GM18498 (cell line): Measurements from ENCODE around the gene GFPT2.

Experiments
- ATAC-seq: cut with Tn5 transposase; IDR thresholded peaks from one replicate; pipeline ENCODE4 v1.9.1; 2021; ENCODE audit warnings: mild to moderate bottlenecking, moderate library complexity; ENCODE audit not compliant: unreplicated experiment

The GFPT2 gene

DNA sequence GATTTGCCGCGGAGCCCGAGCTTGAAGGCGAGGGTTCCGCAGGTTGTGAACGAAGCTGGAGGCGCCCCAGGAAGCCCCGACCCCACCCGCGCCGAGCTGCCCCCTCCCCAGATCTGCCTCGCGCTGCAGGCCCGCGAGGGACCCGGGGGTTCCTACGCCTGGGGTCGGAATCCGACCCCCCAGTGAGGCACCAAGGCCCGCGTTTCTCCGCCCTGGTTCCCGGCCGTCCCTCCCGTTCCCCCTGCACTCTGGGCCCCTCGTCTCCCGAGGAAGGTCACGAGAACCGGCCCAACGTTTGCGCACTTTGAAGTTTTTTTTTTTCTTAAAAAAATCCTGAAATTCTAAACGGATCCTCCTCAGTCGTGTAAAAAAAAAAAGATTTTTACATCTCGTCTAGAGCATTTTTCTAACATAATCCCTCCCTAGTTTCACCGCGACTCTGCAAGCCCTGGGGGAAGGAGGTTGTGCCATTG is 880 bp upstream of the GFPT2 start:
- no peak for ATAC-seq

- ATAC-seq = no peak
Observed at GRCh38 chr5:180352116-180353047, 754 bp downstream of the GFPT2 start.

GRCh38 chr5:180350711-180351465 is 2.2 kb downstream of the GFPT2 start:
- no peak for ATAC-seq

DNA sequence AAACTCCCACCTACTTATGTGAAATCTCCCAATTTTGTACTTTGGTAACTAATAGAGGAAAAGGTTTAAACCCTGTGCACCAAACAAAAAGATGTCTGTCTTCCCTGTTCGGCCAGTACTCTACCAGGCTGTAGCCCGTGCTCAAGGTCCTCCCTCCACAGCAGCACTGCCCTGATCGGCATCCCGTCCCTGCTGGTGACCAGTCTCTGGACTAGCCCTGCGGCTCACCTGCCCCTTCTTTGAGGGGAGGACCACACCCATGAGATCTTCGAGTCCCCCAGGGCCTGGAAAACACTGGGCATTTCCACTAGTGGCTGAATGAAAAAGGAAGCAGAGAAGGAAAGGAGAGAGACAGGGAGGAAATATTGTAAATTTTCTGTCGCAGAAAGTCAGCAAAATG is 2.8 kb downstream of the GFPT2 start:
- no peak for ATAC-seq

DNA sequence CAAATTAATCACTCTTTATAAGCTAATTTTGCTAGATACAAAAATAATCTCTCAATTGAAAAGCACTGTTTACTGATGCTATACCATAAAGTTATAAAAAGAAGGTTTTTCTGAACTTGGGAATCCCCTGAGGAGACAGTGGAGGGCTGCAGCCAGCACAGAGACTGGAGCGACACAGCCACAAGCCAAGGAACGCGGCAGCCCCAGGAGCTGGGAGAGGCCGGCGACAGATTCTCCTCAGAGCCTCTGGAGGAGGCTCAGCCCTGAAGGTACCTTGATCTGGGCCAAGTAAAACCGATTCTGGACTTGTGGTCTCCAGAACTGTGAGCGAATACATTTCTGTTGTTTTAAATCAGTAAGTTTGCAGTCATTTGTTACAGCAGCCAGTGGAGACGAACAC is 3.7 kb downstream of the GFPT2 start:
- no peak for ATAC-seq

DNA sequence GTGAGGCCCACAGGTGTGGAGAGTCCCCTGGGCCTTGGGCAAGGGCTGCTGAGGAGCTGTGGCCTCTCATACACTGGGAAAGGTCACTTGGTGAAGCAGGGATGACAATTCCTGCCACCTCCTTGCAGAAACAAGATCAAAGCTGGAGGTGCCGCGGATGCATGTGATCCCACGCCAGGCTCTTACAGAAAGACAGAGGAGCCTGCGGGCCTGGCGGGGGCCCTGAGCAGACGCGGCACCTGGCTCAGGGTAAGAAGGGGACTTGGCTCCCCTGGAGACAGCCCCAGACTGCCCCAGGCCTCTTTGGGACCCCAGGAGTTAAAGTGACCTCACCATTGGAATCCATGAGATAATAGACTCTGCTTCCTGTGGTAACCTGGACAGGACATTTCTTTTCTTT is 4.8 kb downstream of the GFPT2 start:
- no peak for ATAC-seq

DNA sequence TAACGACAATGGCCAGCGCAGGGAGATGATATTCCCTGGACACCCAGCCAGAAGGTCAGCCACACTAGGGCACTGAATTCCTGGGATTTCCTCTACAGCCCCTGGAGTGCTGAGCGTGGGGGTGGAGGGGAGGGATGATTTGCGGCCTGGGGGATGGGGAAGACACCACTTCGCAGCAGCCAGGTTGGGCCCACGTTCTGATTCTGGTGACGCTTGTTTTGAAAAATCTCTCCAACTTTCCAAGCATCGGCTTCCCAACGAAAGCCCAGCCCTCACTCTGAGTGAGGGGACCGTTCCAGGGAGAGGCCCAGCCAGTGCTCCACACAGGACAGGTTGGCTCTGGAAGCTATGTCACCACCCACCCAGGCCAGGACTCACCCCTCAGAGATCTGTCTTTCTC is 5.4 kb downstream of the GFPT2 start:
- no peak for ATAC-seq

- no peak for ATAC-seq
Observed at GRCh38 chr5:180346358-180346757, 6.8 kb downstream of the GFPT2 start.

- no peak for ATAC-seq
Observed at GRCh38 chr5:180345781-180346180, 7.4 kb downstream of the GFPT2 start.

GRCh38 chr5:180345186-180345585 is 8.0 kb downstream of the GFPT2 start:
- no peak for ATAC-seq

DNA sequence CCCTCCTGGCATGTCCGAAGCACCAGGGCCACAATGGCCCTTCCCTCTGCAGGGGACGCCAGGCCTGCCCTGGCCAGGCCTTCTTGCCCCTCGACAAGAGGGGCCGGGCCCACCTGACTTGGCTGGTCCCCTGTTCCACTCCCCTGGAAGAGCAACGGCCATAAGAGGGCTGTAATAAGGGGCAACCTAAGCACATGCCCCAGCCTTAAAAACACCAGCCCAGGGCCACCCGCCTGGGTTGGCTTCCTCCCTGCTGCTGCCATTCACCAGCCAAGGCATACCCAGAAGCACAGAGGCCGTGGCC is 8.5 kb downstream of the GFPT2 start:
- no peak for ATAC-seq

DNA sequence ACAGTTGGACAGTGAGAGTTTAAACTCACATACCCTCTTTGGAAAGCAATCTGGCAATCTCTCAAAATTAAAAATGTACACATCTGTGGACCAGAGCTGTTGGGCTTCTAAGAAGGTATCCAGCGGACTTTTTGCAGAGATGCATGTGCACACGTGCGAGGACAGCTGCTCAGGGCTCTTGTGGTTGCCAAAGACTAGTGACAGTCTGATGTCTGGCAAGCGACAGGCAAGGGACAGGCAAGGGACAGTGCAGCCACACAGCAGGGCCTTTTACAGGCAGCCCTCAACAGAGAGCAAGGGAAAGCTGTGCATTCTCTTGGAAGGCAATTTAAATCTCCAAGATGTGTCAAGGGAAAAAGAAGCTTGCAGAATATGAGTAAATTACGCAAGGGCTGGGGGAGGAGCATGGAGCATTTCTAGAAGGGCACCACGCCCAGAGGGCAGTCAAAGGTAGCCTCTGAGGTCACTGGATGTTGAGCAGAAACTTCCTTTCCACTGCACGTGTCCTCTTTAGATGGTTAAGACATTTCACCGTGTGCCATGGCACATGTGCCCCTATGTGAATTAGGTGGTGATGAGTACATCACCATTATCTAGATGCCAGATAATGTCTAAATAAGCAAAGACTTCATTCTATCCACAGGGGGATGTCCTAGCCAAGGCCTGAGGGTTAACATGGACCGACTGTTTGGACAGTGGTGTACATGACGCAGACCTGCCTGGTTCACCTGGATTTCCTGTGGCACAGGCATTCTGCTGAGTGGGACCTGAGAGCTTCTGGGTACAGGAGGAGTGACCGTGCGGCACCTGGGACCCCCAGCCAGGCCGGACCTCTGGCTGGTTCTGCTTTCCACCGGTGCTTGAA is 9.1 kb downstream of the GFPT2 start:
- no peak for ATAC-seq

GRCh38 chr5:180343110-180343830 is 9.9 kb downstream of the GFPT2 start:
- no peak for ATAC-seq

DNA sequence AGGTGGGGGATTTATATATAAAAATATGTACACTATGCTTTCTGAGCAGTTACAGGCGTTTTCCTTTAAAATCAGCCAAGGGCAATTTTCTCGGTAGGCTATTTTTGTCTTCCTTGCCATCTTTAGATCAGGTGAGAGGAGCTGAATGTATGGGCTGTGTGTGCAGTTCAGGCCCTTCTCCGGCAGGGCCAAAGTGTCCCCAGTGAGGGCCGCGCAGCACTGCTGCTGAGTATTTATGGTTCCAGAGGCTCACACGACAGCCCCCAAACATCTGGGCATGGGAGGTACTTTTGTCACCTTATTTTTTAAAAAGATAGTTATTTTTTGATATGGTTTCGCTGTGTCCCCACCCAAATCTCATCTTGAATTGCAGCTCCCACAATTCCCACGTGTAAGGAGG is 11.5 kb downstream of the GFPT2 start:
- no peak for ATAC-seq

DNA sequence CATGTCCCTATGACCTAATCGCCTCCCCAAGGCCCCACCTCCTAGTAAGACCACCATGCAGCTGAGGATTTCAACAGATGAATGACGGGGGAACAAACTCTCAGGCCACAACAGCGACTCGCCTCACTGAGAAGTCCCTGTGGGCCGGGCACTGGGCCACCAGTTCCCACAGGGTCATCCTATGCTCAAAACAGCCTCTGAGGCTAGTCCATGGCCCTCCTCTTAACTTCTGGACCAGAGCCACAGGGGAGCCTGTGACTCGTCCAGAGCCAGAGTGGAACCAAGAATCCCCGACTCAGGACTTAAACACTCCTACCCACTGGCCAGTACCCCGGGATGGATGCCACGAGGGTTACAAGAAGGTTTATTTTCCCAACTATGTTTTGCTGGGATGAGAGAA is 12.3 kb downstream of the GFPT2 start:
- ATAC-seq = no peak

- ATAC-seq = no peak
Observed at GRCh38 chr5:180339583-180340183, 13.5 kb downstream of the GFPT2 start.

GRCh38 chr5:180338001-180338707 is 15.0 kb downstream of the GFPT2 start:
- ATAC-seq = no peak

DNA sequence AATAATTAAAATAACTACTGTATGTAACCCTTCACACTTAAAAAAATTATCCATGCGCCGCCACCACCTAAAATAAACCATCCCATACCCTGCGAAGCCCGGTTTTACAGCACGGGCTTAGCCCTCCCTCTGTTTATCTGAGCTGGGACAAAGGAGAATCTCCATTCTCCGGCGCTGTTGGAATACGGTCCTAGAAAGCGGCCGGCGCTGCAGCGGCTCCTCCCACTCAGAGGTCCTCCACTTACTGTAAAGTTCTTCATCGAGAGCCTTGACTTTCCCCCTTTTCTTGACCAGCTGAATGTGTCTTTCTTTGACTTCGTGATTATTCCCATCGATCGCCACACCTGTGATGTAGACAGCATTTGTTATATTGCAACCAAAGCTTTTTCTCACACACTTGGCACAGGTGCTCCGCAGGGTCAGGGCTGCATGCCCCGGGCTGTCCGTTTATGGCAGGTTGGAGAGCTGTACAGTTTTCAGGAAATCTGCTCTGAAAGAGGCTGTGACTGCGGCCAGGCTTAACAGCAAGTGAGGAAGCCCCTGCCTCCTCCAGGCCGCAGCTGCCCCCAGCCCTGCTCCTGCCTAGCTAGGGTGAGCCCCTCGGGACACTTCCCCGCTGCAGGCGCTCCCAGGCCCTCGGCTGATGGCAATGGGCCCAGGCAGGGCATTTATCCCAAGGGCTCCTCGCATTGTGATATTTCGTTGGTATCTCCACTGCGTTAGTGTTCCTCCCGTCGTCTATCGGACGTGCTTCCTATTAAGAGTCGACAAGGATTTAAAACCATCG is 16.7 kb downstream of the GFPT2 start:
- ATAC-seq = no peak
